ENCODE results near the gene ATXN7L1. TPM values are rescaled to one million over a fixed set of nuclear protein-coding genes. Genes with fewer than 3 reads are reported as not detected.

The ATXN7L1 gene
- total RNA-seq, 1 donor from 2014 or later: 8.5 TPM

Other genes starting within 250 kb of the ATXN7L1 start
- gene CDHR3, start 86.7 kb upstream of the ATXN7L1 start, total RNA-seq: 0.47 TPM in 2 replicates
- 22.3 and 24.9 TPM in 2 replicates for gene SYPL1, start 235.7 kb upstream of the ATXN7L1 start, total RNA-seq

Measured in activated T-helper 1 cell treated with anti-CD3 and anti-CD28 coated beads, Interleukin-12 subunit alpha, Interleukin-12 subunit beta, Interleukin-2, Interleukin-4 antibody, amounts not matched to agents 30 ng/mL and 10 ng/mL and 1 ng/mL, durations not matched to agents 14 hours and 24 hours and 36 hours (primary cell).